Activated CD4-positive, alpha-beta T cell treated with anti-CD3 and anti-CD28 coated beads, Interleukin-2, amount 10 ng/mL, durations not matched to agents 24 days and 14 days (primary cell): ENCODE measurements around the gene PRKAR1B. TPM values are rescaled to one million over a fixed set of nuclear protein-coding genes. Genes with fewer than 3 reads are reported as not detected.

Source experiments
- DNase-seq: peaks from one replicate; pipeline ENCODE4 v3.0.0; 2022
- H3K27ac Mint-ChIP-seq: one replicate; pipeline ENCODE4 v1.8.0; 2022; ENCODE audit warnings: mild to moderate bottlenecking, mixed read lengths
- H3K27me3 Mint-ChIP-seq: one replicate; pipeline ENCODE4 v1.8.0; 2022; ENCODE audit warnings: mixed read lengths
- H3K36me3 Mint-ChIP-seq: one replicate; pipeline ENCODE4 v1.8.0; 2022; ENCODE audit warnings: low read depth, mild to moderate bottlenecking, mixed read lengths
- H3K4me1 Mint-ChIP-seq: one replicate; pipeline ENCODE4 v1.8.0; 2021; ENCODE audit warnings: mixed read lengths
- H3K4me3 Mint-ChIP-seq: one replicate; pipeline ENCODE4 v1.8.0; 2022; ENCODE audit warnings: mild to moderate bottlenecking, moderate library complexity, mixed read lengths
- H3K9me3 Mint-ChIP-seq: one replicate; pipeline ENCODE4 v1.8.0; 2021; ENCODE audit warnings: mixed read lengths
- intact Hi-C: fragments of 100-400 bp; cut with micrococcal nuclease; formaldehyde crosslinking; loops from one replicate; pipeline ENCODE4 v1.15.1; 2023
- total RNA-seq: library from RNA; stranded (reverse); gene quantifications from 2 replicates; pipeline ENCODE4 v1.2.3, GENCODE V29; 2022

The PRKAR1B gene
- total RNA-seq, 1 donor from 2014 or later, result 47.0 TPM

DNA sequence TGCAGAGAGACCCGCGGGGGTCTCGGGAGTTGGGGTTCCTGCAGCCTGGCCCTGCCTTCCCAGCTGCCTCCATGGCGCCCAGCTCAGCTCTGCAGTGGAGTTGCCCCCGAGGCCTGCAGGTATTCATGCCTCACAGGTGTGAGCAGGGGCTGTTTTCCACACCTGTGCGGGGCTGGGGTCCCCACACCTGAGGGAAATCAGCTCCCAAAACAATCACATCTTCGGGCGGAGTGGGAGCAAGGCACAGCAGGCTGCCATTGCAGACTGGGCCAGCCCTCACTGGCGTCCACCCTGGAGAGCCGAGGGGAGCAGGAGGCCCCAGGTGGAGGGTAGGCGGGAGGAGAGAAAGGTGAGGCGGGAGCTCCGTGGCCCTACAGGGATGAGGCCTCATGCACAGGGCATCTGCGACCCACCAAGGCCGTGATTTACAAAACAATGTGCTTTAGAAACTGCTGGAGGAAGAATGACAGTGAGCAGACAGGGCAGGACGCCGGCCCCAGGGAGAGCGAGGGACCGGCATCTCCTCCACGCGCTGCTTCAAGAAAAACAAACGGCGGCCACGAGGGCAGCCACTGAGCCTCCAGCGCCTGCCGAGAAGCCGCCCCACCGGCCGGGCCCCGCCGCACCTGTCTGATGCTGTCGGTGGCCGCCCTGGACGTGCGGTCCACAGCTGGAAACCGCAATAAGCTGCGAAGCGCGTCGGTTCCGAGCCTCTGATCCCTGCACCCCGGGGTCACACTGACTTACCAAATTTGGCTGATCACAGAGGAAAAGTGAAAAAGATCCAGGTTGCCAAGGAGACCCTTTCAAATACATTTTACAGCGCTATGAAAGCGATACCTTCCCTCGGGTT, 154.4 kb downstream of the PRKAR1B start:
- Mint-ChIP-seq H3K9me3 (no peaks in the 10 kb centered on the region), H3K4me1 (no peaks in the 10 kb centered on the region), H3K27ac (no peak overlapping the region), H3K4me3 (no peak overlapping the region), H3K36me3 (peaks cover 9% of the 10 kb centered on the region), H3K27me3 (no peaks in the 10 kb centered on the region)
- intact Hi-C loops, result no loop called here
- DNase-seq, result no peak

DNA sequence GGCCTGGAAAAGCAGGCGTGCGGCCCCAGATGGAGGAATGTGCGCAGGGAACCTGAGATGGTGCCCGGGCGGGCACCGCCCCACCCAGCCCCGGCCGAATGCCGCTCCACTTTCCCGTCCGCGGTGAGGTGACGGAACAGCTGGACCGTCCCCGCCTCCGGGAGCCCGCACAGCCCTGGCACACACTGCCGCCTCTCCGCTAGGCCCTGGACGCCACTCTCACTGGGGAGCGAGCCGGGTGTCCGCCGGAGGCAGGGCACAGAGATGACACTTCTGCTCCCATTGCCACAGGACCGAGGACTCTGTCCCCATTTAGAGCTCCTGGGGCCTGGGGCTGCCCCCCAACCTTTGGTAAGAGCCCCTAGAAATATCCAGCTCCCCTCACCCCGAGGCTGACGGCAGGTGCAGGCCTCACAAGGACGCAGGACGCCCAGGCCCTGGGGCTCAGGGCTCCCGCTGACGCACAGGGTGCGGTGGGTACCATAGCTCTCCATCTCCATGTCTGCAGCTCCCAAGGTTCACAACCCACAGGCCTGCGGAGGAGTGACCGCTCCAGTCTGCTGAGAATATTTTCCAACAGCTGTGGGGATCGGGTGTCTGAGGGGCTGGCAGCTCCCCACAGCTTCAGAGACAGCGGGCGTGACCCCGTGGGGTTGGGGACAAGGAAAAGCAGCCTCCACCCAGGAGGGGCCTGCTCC, 155.2 kb downstream of the PRKAR1B start:
- H3K4me1 Mint-ChIP-seq, result no peaks in the 10 kb centered on the region
- no peak overlapping the region for H3K27ac Mint-ChIP-seq
- peaks cover 9% of the 10 kb centered on the region for H3K36me3 Mint-ChIP-seq
- no peak overlapping the region for H3K4me3 Mint-ChIP-seq
- H3K9me3 Mint-ChIP-seq, result no peaks in the 10 kb centered on the region
- intact Hi-C loops, result no loop called here
- no peak for DNase-seq
- H3K27me3 Mint-ChIP-seq, result no peaks in the 10 kb centered on the region

DNA sequence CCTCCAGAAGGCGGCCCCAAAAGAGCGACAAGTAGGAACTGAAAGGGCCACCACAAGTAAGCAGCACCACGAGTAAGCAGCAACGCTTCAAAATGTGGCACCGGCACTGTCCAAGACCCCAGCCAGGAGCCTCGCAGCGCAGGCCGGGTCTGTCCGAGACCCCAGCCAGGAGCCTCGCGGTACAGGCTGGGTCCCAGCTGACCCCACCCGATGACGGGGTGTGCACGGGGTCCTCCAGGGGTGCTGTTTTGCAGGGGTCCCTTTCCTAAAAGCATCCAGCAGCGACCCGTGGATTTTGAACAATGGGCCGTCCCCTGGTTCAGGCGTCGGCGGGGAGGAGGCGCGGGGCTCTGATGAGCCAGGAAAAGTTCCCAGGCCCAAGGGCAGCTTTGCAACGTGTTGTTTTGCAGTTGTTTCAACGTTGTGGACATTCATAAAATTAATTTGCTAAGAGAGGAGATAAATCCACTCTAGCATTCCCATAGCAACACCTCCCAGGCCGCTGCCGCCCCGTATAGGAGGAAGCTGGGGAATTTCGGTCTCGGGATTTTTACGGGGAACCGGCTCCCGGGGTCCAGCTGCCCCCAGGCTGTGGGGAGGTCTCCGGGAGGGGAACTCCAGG, 155.9 kb downstream of the PRKAR1B start:
- peaks cover 8% of the 10 kb centered on the region for H3K36me3 Mint-ChIP-seq

DNA sequence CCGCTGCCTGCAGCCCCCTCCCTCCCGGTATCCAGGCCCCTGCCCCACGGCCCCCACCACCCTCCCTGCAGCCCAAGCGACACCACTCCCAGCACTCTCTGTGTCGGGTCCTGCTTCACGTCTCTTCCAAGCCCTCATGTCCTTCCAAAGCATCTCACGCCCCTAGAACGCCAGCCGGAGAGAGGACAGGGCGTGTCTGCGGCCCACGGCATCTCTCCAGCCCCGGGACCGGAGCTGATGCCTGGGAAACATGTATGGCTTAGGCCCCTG, 156.3 kb downstream of the PRKAR1B start:
- no peaks in the 10 kb centered on the region for H3K4me1 Mint-ChIP-seq
- no peak overlapping the region for H3K4me3 Mint-ChIP-seq
- peaks cover 3% of the 10 kb centered on the region for H3K36me3 Mint-ChIP-seq
- DNase-seq, result no peak
- H3K9me3 Mint-ChIP-seq, result no peaks in the 10 kb centered on the region
- no peak overlapping the region for H3K27ac Mint-ChIP-seq
- intact Hi-C loops, result no loop called here
- no peaks in the 10 kb centered on the region for H3K27me3 Mint-ChIP-seq

More for the DNA sequence above, 155.9 kb downstream of the PRKAR1B start:
- Mint-ChIP-seq H3K4me3 (no peak overlapping the region), H3K9me3 (no peaks in the 10 kb centered on the region), H3K4me1 (no peaks in the 10 kb centered on the region), H3K27me3 (no peaks in the 10 kb centered on the region), H3K27ac (no peak overlapping the region)
- DNase-seq, result no peak
- intact Hi-C loops, result no loop called here

DNA sequence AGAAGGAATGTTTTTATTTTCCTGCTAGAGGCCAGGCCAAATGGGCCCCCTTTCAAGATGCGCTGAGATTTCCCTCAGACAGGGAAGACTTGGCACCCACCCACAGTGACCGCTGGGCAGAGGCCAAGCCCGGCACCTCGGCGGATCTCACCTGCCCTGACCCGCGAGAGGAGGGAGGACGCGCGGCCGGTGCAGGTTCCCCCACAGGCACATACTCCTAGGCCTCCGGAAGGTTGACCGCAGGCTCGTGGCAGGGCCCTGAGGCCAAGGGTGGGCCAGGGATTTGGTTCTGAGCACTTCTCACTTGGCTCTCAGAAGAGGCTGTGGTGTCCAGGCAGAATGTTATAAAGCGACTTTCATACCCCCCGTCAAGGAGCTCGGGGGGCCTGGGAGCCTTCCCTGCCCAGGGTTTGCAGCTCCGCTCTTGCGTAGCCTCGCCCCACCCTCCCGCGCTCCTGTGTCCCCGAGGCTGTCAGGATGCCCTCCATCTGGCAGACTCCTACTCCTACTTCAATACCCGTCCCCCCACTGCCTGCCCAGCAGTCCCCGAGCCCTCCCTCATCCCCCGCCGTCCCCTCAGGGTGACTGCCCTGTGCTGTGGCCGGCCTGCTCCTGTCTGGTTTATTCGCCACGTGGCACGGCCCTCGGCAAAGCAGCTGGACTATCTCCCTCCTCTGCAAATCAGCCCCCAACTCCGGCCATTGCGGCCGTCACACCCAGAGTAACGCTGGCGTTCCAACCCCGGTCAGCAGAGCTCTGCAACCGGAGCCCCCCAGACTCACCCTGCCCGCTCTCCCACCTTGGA, 156.9 kb downstream of the PRKAR1B start:
- H3K27ac Mint-ChIP-seq, result no peak overlapping the region
- H3K36me3 Mint-ChIP-seq, result peaks cover 2% of the 10 kb centered on the region
- no peaks in the 10 kb centered on the region for H3K9me3 Mint-ChIP-seq
- intact Hi-C loops, result no loop called here
- no peak for DNase-seq
- no peak overlapping the region for H3K4me3 Mint-ChIP-seq
- no peaks in the 10 kb centered on the region for H3K27me3 Mint-ChIP-seq
- H3K4me1 Mint-ChIP-seq, result no peaks in the 10 kb centered on the region

DNA sequence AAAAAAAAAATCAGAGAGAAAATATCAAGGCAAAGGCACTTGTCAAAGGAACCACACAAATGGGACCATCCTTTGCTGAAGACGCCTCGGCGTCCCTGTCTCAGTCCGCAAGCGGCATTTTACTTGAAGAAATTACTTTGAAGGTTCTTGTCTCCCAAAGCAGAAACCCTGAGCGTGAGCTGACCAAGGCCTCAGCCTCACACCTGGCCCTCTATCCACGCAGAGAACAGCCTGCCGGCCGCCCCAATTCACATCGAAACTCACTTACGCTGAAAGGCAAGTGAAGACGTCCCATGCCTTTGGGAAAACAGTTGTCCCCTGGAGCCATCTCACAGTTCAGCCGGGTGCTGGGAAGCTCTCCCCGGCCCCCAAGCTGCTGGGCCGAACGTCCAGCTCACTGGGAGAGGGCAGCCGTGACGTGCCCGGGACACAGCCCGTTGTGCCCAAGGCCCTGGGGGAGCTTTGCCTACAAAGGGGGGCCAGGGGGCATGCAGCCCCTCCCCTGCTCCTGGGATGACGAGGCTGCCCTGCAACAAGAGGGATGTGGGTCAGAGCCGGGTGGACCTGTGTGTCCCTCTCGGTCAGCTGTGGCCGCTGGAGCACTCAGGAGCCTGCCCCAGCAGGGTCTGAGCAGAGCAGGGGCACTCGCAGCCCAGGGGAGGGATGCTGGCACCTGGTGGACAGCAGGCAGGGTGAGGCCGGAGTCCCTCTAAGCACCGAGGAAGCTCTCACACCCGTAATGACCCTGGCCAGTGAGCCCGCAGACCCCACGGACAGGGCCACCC, 157.8 kb downstream of the PRKAR1B start:
- no peaks in the 10 kb centered on the region for H3K36me3 Mint-ChIP-seq
- no peaks in the 10 kb centered on the region for H3K27me3 Mint-ChIP-seq
- H3K4me1 Mint-ChIP-seq, result no peaks in the 10 kb centered on the region
- no peak overlapping the region for H3K4me3 Mint-ChIP-seq
- no peak overlapping the region for H3K27ac Mint-ChIP-seq
- no peaks in the 10 kb centered on the region for H3K9me3 Mint-ChIP-seq
- DNase-seq, result no peak
- intact Hi-C loops, result no loop called here

DNA sequence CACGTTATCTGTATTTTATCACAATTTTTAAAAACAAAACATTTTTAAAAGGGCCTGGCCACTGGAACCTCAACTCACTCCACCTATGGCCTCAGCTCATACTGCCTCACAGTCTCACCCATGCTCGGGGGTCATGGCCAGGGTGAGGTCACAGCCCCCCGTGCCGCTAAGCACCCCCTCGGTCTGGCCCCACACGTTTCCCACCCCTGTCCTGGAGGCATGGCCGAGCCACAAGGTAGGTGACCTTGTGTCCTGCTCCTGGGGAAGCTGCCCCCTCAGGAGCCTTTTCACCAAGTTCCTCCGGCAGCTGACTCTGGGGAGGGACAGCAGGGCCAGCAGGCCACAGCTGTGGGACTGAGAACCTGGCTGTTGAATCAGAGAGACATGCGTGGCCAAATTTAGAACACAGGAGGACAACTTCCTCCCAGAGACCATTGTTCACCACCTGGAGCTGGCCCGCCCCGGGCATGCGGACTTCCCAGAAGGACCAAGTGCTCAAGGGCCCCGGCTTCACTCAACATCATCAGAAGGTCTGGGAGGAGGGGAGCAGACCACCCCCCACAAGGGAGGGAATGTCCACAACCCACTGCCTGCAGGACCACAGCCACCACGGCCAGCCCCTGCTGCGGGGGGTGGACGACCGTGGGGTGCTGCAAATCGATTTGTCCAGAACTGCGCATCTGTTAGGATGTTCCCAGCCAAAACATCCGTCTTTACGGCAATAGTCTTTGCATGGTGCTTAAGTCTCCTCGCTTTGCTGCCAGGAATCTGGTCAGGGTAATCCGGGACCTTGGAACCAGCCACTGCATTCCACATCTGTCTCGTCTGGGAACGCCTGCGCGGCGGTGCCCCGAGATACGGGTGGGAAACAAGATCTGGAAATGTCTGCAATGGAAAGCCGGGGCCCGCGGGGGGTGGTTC, 158.8 kb downstream of the PRKAR1B start:
- H3K27ac Mint-ChIP-seq, result no peak overlapping the region
- no peak for DNase-seq
- intact Hi-C loops, result no loop called here
- H3K4me1 Mint-ChIP-seq, result no peaks in the 10 kb centered on the region
- no peaks in the 10 kb centered on the region for H3K9me3 Mint-ChIP-seq
- no peaks in the 10 kb centered on the region for H3K36me3 Mint-ChIP-seq
- no peak overlapping the region for H3K4me3 Mint-ChIP-seq
- H3K27me3 Mint-ChIP-seq, result no peaks in the 10 kb centered on the region

DNA sequence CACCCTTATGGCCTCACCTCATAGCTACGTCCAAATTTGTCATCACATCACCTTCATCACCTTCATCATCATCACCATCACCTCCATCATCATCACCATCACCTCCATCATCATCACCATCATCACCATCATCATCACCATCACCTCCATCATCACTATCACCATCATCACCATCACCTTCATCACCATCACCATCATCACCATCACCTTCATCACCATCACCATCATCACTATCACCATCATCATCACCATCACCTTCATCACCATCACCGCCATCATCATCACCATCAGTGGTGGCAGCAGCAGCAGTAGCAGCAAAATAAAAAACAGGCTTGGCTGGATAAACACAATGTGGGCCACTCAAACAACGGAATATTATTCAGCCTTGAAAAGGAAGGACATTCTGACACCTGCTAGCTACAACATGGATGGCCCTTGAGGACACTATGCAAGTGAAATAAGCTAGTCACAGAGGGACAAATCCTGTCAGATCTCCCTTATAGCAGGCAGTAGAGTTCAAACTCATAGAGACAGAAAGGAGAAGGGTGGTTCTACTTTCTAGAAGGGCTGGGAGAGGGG, 159.7 kb downstream of the PRKAR1B start:
- Mint-ChIP-seq H3K4me1 (no peaks in the 10 kb centered on the region), H3K36me3 (peaks cover 2% of the 10 kb centered on the region), H3K27ac (no peak overlapping the region), H3K9me3 (no peaks in the 10 kb centered on the region), H3K27me3 (no peaks in the 10 kb centered on the region), H3K4me3 (no peak overlapping the region)
- intact Hi-C loops, result no loop called here
- DNase-seq, result no peak

DNA sequence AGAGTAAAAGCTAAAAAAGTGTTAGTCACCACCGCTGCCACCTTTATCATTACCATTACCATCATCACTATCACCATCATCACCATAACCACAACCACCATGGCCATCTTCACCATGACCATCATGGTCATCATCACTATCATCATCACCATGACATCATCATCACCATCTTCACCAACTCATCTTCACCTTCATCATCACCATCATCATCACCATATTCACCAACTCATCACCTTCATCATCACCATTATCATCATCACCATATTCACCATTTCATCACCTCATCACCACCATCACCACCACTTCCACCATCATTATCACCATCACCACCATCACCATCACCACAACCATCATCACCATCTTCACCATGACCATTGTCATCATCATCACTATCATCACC, 161.0 kb downstream of the PRKAR1B start:
- Mint-ChIP-seq H3K4me3 (no peak overlapping the region), H3K27me3 (no peaks in the 10 kb centered on the region), H3K36me3 (peaks cover 4% of the 10 kb centered on the region), H3K4me1 (no peaks in the 10 kb centered on the region), H3K9me3 (no peaks in the 10 kb centered on the region), H3K27ac (no peak overlapping the region)
- no peak for DNase-seq
- intact Hi-C loops, result no loop called here

DNA sequence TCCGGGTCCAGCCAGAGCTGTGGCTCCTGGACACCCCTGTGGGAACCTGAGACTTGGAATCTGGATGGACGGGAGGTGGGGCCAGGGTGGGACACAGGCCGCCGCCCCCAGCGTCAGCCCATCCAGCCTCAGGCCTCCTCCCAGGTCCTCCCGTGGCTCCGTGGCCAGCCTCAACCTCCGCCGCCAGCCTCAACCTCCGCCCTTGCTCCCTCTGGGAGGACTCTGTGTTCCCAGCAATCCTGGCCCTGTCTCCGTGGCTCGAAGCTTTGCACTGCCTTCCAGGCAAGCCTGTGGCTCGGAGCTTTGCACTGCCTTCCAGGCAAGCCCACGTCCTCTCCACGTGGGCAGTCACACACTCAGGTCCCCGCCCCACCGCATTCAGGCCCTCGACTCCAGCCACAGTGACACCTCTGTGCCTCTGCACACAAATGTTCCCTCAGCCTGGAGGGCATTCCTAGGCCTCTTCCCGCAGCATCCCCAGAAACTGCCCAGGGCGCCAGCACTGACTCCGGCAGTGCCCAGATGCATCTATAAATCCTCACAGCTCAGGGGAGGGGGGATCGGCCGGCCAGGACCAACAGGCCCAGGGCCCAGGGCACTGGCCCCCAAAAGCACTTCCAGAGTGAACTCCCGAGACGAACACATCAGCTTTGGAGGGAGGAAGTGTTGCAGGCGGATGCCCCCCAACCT, 162.8 kb downstream of the PRKAR1B start:
- no peaks in the 10 kb centered on the region for H3K9me3 Mint-ChIP-seq
- peaks cover 2% of the 10 kb centered on the region for H3K4me1 Mint-ChIP-seq
- no peak overlapping the region for H3K4me3 Mint-ChIP-seq
- no peaks in the 10 kb centered on the region for H3K27me3 Mint-ChIP-seq
- H3K36me3 Mint-ChIP-seq, result peaks cover 7% of the 10 kb centered on the region
- intact Hi-C loops, result no loop called here
- H3K27ac Mint-ChIP-seq, result no peak overlapping the region
- DNase-seq, result no peak

DNA sequence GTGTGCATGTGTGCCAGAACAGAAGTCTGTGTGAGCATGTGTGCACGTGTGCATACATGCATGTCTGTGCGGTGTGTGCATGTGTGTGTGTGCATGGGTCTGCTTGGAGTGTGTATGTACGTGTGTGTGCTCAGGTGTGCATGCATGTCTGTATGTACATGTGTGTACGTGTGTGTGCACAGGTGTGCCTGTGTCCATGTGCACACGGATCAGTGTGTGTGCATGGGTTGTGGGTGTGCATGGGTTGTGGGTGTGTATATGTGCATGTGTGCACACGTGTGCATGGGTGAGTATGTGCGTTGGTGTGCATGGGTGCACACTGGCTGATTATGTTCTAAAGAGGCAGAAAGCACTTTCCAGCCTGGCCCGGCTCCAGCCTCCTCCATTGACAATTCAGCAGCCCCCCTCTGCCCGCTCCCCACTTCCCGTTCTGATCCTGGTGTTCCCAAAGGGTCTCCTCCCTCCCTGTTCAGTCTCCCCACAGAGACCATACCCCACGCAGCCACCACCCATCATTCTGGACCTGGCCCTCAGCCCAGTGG, 163.4 kb downstream of the PRKAR1B start:
- intact Hi-C loops, result no loop called here
- no peaks in the 10 kb centered on the region for H3K27me3 Mint-ChIP-seq
- peaks cover 2% of the 10 kb centered on the region for H3K4me1 Mint-ChIP-seq
- no peak overlapping the region for H3K4me3 Mint-ChIP-seq
- no peaks in the 10 kb centered on the region for H3K9me3 Mint-ChIP-seq
- peaks cover 7% of the 10 kb centered on the region for H3K36me3 Mint-ChIP-seq
- no peak for DNase-seq
- no peak overlapping the region for H3K27ac Mint-ChIP-seq
